GM19467 (cell line): ENCODE measurements around the gene CHRM2.
"Not testable (repeated sequence)": the region's sequence is repeated elsewhere in the genome, so short reads cannot be mapped to it uniquely, and the experiment has no call there.

Experiments
- ATAC-seq: cut with Tn5 transposase; IDR thresholded peaks from one replicate; pipeline ENCODE4 v1.9.1; 2021; ENCODE audit warnings: mild to moderate bottlenecking, moderate library complexity; ENCODE audit not compliant: unreplicated experiment

Gene CHRM2

GRCh38 chr7:136868496-136869000 is at the start of gene CHRM2:
Gene CHRM2 (plus strand): TSS chr7:136868652. CDS start chr7:137014866, 146,214 bp downstream.
- ATAC-seq, result no peak

DNA sequence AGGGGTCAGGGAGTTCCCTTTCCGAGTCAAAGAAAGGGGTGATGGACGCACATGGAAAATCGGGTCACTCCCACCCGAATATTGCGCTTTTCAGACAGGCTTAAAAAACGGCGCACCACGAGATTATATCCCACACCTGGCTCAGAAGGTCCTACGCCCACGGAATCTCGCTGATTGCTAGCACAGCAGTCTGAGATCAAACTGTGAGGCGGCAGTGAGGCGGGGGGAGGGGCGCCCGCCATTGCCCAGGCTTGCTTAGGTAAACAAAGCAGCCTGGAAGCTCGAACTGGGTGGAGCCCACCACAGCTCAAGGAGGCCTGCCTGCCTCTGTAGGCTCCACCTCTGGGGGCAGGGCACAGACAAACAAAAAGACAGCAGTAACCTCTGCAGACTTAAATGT is 37.1 kb upstream of the CHRM2 start:
- ATAC-seq, result not testable (repeated sequence)

- ATAC-seq, result no peak
Measured at GRCh38 chr7:136845899-136846465, 22.5 kb upstream of the CHRM2 start.

- no peak for ATAC-seq
Measured at GRCh38 chr7:136847858-136848257, 20.6 kb upstream of the CHRM2 start.

GRCh38 chr7:136853654-136854053 is 14.8 kb upstream of the CHRM2 start:
- ATAC-seq, result no peak

DNA sequence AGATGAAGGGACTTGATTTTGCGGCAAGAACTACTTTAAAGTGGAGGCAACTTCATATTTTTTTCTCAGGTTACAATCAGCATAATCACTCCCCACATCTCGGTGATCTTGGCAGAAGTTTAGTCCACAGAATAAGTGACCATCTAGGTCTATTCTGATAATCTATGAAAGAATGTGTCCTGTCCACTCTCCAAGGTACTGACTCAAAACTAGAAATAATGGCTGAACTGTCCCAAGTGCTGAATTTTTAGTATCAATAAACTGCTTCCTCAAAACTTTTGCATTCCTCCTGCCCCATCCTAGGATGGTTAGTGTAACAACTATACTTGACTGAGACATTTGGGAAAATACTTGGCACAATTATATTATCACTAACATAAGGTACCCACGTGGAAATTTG is 10.9 kb upstream of the CHRM2 start:
- no peak for ATAC-seq

DNA sequence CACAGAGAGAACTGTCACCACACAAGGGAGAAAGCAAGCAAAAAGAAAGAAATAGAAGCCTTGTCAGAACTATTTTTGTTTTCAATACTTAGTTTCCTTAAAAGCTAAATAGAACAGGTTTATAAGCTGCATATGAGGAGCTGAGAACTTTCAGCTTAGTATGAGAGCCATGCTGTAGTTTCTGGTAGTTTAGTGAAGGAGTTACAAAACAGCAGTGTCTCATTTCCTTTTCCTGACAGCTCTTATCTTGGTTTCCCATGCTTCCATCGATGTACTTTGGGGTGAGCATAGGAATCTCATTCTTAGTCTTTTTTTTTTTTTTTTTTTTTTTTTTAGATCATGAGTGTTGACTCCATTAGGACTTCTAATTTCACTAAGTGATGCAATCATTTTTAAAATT is 8.6 kb upstream of the CHRM2 start:
- ATAC-seq, result no peak

DNA sequence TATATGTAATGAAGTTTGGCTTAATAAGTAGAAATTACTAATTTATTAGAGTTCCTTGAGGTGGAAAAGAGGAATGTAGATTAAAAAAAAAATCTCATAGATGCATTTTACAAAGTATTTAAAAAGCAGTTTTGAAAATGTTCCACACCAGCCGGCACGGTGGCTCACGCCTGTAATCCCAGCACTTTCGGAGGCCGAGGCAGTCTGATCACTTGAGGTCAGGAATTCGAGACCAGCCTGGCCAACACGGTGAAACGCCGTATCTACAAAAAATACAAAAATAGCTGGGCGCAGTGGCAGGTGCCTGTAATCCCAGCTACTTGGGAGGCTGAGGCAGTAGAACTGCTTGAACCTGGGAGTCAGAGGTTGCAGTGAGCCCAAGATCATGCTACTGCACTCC is 3.2 kb upstream of the CHRM2 start:
- no peak for ATAC-seq

GRCh38 chr7:136865777-136866176 is 2.7 kb upstream of the CHRM2 start:
- no peak for ATAC-seq

DNA sequence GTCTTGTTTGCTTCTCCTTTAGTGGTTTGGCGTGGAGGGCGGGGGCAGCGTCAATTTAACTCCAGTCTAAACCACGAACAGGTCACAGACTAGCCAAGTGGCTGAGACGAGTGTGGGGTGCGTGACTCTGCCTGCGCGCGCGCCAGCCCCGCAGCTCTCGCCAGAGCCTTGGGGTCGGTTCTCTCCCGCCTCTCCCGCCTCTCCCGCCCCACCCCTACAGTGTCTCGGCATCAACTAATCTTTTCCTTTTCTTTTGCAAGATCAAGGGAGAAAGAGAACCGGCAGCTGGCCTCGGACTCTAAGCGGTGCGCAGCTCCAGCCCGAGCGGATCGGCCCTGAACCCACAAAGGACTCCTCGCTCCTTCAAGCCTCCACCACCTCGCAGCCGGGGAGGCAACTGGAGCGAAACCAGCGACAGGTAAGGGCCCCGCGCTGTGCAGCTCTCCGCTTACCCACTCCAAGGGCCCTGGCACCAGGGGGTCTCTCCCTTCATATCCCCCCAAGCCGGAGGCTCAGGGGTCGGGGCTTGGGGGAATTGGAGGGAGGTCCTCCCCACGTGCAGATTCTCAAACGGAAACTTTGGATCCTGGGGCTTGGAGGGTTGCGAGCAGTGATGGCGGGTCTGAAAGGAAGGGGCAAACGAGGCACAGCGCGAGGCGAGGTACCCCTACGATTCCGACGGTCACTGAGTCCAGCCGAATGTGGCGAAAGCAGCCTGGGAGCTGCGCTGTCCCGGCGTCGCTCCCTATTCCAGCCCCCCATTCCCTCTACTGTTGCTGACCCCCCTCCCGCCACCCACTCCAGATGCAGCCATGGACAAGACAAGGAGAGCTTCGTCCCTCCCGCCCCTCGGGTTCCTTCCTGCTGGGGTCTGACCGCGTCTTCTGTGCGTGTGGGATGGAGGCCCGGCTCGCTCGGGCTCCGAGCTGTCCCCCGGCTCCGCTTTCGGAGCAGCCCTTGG is 829 bp downstream of the CHRM2 start:
- no peak for ATAC-seq

DNA sequence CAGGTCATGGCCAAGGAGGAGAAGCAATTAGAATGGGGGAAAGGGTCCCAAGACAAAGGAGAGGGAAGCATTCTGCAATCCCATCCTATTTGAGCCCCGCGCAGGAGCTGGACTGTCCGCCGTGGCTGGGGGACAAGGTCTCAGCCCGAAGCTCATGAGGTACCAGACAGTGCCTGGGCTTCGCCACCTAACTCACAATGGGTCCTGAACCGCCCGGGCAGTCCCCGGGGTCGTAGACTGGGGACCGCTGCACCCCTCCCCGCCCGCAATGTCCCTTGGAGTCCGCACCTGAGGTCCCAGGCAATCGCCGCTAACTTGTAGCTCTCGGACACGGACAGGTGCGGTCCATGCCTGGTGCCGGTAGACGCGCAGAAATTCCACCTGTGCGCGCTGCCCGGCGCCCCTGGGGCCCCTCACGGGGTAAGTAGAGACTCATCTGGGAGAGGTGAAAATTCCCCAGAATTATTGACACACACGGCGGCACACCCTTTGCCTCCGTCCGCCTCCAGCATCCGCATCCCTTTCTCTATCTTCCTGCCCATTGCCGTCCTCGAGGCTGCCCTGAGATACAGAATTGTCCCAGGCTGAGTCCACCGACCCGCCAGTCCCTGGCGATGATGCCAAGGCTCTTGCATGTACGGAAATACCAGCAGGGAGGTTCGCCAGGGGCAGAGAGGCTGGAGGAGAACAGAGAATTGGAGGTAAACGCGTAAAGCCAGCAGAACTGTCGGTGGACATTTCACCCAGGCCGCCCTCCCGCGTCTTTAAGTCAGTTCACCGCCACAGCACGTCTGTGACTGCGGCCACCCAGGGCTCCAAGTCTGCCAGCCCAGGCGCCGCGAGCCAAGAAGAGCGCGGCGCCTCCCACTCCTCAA is 1.8 kb downstream of the CHRM2 start:
- ATAC-seq, result no peak

GRCh38 chr7:136870866-136871487 is 2.5 kb downstream of the CHRM2 start:
- no peak for ATAC-seq

DNA sequence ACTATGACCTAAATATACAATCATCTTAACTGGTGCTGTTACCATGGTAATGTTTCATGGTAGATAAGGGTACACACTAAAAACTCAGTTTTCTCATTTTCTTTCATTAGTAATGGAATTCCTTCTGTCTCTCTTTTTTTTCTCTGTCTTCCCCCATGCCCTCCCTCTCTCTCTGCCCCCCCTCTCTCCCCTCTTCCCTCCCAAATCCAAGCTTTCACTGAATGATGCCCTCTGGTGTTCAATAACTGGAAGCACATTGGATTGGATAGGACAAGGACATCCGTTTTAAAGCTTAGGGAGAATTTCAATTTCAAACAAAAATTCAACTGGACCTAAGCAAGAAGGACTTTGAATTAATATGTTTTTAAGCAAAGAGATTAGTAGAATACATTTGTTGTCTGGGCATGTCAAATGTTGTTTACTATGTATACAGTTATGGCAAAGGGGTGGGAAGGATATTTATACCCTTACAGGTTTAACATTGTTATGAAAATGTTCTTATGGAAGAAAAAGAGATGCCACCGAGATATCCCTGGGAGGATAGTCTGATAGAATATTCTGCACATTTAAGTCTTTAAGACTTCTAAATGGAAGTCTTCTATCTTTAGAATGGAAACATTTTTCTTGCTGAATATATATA is 6.1 kb downstream of the CHRM2 start:
- ATAC-seq, result no peak

DNA sequence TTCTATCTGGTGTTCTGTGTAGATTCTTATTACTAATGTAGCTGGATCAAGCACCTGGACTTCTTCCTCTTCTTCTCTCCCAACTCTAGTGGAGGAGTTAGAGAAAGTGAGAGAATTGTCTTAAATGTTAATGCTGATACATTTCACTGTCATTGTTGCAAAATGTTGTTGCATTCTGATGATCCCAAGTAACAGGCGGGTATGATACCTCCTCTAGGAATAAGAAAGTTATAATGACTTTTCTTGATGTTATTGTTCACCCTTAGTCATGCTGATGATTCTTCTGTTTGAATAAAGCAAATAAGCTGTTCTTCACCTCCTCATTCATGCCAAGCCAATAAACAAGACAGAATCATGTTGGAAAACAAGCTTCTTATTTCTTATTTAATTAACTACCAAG is 9.1 kb downstream of the CHRM2 start:
- ATAC-seq, result no peak

DNA sequence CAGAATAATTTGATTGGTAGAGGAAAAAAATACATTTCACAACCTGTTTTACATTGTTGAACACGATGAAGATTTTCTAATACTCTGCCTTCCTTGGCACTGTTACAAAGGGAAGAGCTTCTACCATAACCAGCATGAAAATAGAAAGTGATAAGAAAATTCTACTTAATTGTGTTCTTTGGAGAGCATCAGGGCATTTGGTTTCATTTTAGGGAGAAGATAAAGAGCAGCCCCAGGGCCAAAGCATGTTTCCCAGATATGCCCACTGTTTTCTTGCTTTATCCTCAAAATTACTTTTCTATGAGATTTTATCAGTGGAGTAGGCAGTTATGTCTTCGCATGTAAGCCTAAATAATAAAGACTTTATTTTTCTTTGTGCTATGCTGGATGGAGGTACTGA is 9.5 kb downstream of the CHRM2 start:
- no peak for ATAC-seq

GRCh38 chr7:136878878-136879277 is 10.4 kb downstream of the CHRM2 start:
- no peak for ATAC-seq

GRCh38 chr7:136883046-136883445 is 14.6 kb downstream of the CHRM2 start:
- no peak for ATAC-seq

DNA sequence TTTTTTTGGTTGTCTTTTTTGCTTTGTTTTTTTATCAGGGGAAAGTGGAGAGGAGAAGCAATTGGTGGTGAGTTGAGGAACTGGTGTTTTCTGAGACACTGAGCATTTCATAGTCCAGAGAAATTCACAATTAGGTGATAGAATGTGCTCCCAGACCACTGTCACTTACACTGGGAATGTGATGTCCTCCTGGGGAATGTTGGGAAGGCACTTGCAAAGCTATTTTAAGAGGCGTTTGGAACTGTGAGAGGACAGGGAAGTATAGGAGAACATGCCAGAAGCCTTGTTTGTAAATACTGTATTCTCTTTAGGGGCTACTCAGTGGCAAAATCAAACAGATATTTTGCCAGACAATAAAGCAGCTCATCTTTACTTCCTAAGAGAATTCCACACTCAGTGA is 16.0 kb downstream of the CHRM2 start:
- no peak for ATAC-seq

DNA sequence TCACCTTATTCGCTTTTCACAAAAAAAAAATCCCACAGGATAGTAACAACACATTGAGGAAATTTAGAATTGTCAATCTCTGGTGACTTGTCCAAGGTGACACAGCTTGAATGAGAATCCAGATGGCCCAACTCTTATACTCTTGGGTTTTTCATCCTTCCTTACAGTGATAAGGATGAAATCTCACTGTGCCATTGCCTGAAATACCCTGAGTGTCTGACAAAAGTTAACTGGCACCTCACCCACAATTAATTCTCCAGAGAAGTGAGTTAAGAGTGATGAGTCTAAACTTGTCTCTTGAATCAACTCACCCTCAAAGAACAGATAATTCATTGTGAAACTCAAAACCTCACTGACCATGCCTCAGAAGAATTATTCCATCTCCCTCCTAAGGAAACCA is 18.9 kb downstream of the CHRM2 start:
- no peak for ATAC-seq

- no peak for ATAC-seq
Measured at GRCh38 chr7:136890399-136890798, 21.9 kb downstream of the CHRM2 start.
